Measurements from ENCODE around the gene THRA. TPM values are rescaled to one million over a fixed set of nuclear protein-coding genes. Genes with fewer than 3 reads are reported as not detected.
A peak's percentile ranks its signal among the peaks of the same experiment; 100 is the strongest.

THRA gene
- total and polyA plus RNA-seq, 9 of the 15 experiments (the other 6 are each of a cell fraction or from before 2014, with no cell fraction given) = 0.34 to 23.4 (median 12.7) TPM

DNA sequence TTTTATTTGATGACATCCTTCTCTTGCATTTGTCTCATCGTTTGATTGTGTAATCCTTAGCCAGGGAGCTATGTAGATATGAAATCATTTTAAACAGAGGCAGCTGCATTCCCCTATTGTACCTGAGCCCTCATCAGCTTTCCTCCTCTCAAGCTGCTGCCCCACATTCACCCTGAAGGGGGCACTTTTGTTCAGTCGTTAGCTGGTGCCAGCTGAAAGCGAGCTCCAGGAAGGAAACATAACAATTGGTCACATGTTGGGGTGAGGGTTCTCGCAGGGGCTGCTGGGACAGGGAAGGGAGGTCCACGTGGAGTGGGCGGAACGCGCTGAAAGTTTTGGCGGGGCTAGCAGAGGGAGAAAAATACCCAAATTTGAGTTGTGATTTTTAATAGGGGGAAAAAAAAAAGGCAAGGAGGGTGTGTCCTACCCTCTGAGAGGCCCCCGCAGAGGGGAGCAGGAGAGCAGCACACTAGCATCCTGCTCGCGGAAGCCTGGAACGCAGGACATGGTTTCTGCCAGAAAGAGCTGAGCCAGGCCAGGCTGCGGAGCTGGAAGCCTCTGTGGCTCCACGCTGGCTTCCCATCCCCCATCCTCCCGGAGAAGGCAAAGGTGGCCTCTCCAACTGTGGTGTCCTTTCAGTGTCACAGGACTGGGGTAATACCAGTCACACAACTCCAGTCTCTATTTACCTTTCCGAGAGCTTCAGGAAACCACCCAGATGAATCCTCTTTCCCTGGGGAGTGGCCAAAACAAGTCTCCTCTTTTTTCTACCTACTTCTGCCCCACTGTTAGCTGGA, 50.5 kb downstream of the THRA start (continued):
- TF ChIP-seq, protein P1, sequence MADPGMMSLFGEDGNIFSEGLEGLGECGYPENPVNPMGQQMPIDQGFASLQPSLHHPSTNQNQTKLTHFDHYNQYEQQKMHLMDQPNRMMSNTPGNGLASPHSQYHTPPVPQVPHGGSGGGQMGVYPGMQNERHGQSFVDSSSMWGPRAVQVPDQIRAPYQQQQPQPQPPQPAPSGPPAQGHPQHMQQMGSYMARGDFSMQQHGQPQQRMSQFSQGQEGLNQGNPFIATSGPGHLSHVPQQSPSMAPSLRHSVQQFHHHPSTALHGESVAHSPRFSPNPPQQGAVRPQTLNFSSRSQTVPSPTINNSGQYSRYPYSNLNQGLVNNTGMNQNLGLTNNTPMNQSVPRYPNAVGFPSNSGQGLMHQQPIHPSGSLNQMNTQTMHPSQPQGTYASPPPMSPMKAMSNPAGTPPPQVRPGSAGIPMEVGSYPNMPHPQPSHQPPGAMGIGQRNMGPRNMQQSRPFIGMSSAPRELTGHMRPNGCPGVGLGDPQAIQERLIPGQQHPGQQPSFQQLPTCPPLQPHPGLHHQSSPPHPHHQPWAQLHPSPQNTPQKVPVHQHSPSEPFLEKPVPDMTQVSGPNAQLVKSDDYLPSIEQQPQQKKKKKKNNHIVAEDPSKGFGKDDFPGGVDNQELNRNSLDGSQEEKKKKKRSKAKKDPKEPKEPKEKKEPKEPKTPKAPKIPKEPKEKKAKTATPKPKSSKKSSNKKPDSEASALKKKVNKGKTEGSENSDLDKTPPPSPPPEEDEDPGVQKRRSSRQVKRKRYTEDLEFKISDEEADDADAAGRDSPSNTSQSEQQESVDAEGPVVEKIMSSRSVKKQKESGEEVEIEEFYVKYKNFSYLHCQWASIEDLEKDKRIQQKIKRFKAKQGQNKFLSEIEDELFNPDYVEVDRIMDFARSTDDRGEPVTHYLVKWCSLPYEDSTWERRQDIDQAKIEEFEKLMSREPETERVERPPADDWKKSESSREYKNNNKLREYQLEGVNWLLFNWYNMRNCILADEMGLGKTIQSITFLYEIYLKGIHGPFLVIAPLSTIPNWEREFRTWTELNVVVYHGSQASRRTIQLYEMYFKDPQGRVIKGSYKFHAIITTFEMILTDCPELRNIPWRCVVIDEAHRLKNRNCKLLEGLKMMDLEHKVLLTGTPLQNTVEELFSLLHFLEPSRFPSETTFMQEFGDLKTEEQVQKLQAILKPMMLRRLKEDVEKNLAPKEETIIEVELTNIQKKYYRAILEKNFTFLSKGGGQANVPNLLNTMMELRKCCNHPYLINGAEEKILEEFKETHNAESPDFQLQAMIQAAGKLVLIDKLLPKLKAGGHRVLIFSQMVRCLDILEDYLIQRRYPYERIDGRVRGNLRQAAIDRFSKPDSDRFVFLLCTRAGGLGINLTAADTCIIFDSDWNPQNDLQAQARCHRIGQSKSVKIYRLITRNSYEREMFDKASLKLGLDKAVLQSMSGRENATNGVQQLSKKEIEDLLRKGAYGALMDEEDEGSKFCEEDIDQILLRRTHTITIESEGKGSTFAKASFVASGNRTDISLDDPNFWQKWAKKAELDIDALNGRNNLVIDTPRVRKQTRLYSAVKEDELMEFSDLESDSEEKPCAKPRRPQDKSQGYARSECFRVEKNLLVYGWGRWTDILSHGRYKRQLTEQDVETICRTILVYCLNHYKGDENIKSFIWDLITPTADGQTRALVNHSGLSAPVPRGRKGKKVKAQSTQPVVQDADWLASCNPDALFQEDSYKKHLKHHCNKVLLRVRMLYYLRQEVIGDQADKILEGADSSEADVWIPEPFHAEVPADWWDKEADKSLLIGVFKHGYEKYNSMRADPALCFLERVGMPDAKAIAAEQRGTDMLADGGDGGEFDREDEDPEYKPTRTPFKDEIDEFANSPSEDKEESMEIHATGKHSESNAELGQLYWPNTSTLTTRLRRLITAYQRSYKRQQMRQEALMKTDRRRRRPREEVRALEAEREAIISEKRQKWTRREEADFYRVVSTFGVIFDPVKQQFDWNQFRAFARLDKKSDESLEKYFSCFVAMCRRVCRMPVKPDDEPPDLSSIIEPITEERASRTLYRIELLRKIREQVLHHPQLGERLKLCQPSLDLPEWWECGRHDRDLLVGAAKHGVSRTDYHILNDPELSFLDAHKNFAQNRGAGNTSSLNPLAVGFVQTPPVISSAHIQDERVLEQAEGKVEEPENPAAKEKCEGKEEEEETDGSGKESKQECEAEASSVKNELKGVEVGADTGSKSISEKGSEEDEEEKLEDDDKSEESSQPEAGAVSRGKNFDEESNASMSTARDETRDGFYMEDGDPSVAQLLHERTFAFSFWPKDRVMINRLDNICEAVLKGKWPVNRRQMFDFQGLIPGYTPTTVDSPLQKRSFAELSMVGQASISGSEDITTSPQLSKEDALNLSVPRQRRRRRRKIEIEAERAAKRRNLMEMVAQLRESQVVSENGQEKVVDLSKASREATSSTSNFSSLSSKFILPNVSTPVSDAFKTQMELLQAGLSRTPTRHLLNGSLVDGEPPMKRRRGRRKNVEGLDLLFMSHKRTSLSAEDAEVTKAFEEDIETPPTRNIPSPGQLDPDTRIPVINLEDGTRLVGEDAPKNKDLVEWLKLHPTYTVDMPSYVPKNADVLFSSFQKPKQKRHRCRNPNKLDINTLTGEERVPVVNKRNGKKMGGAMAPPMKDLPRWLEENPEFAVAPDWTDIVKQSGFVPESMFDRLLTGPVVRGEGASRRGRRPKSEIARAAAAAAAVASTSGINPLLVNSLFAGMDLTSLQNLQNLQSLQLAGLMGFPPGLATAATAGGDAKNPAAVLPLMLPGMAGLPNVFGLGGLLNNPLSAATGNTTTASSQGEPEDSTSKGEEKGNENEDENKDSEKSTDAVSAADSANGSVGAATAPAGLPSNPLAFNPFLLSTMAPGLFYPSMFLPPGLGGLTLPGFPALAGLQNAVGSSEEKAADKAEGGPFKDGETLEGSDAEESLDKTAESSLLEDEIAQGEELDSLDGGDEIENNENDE (IDR thresholded peaks at IDR 0.05; ENCODE audit: low read depth, low read length) = no peak
- TF ChIP-seq RFX5 (IDR thresholded peaks at IDR 0.05; ENCODE audit: low read depth, low read length) (no peak), ZFP30 (CRISPR knock-in tag; IDR thresholded peaks at IDR 0.05; ENCODE audit: borderline replicate concordance) (no peak), NFE2 (IDR thresholded peaks at IDR 0.05; ENCODE audit: low read depth) (no peak), ARNT (IDR thresholded peaks at IDR 0.05) (peak; percentile 24 to 63; a peak in 2 of 4 replicates), ZNF780A (CRISPR knock-in tag; IDR thresholded peaks at IDR 0.05) (no peak), CREB1 (IDR thresholded peaks at IDR 0.05) (no peak), CREB1 (CRISPR knock-in tag; IDR thresholded peaks at IDR 0.05) (no peak), CEBPG (CRISPR knock-in tag; IDR thresholded peaks at IDR 0.05) (no peak; the same call in 1 of the 2 replicates), CEBPG (tag; conservative IDR thresholded peaks at IDR 0.05 in 1 of 2, IDR thresholded peaks at IDR 0.05 in 1 of 2) (peak; percentile 76 to 82), MYC (IDR thresholded peaks at IDR 0.05; ENCODE audit: low read depth, low read length) (peak; percentile 99), MYC (CRISPR knock-in tag; IDR thresholded peaks at IDR 0.05; ENCODE audit: borderline replicate concordance, low read depth) (peak; percentile 87), SRSF1 (IDR thresholded peaks at IDR 0.05; ENCODE audit: low read depth, low read length) (no peak), KAT8 (IDR thresholded peaks at IDR 0.05; ENCODE audit: low read depth) (no peak)

Data from K562 (cell line).